ENCODE measurements around the gene JMJD7.

Gene JMJD7

DNA sequence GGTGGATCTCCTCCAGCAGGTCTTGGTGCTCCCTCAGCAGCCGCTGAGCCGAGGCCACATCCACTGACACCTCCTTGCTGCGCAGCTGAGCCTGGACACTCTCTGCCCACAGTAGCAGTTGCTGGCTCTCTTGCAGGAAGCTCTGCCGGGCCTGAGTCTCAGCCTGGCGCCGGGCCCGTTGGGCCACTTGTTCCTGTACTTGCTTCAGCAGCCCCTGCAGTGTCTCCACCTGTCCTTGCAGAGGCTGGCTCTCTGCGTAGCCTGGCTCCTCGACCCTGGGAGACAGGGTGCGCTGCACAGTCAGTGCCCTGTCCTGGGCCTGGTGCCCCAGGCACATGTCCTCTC is 50.4 kb downstream of the JMJD7 start:
- TF ChIP-seq, protein P1, sequence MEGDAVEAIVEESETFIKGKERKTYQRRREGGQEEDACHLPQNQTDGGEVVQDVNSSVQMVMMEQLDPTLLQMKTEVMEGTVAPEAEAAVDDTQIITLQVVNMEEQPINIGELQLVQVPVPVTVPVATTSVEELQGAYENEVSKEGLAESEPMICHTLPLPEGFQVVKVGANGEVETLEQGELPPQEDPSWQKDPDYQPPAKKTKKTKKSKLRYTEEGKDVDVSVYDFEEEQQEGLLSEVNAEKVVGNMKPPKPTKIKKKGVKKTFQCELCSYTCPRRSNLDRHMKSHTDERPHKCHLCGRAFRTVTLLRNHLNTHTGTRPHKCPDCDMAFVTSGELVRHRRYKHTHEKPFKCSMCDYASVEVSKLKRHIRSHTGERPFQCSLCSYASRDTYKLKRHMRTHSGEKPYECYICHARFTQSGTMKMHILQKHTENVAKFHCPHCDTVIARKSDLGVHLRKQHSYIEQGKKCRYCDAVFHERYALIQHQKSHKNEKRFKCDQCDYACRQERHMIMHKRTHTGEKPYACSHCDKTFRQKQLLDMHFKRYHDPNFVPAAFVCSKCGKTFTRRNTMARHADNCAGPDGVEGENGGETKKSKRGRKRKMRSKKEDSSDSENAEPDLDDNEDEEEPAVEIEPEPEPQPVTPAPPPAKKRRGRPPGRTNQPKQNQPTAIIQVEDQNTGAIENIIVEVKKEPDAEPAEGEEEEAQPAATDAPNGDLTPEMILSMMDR (IDR thresholded peaks at IDR 0.05; ENCODE audit: unreplicated experiment in 3 of 3): no peak

GRCh38 chr15:41879321-41879845 is 51.5 kb downstream of the JMJD7 start:
- TF ChIP-seq, protein P1 (IDR thresholded peaks at IDR 0.05; ENCODE audit: unreplicated experiment in 3 of 3): no peak
- Mint-ChIP-seq H3K9me3 (no peaks in the 10 kb centered on the region), H3K36me3 (ENCODE audit: low read depth) (no peaks in the 10 kb centered on the region), H3K4me1 (peaks cover 15% of the 10 kb centered on the region), H3K27ac (no peak overlapping the region), H3K4me3 (no peak overlapping the region), H3K27me3 (ENCODE audit: low read depth) (peaks cover 28% of the 10 kb centered on the region)

More for the DNA sequence above, 50.4 kb downstream of the JMJD7 start:
- Mint-ChIP-seq H3K4me1 (peaks cover 15% of the 10 kb centered on the region), H3K27ac (no peak overlapping the region), H3K9me3 (no peaks in the 10 kb centered on the region), H3K4me3 (no peak overlapping the region), H3K36me3 (ENCODE audit: low read depth) (no peaks in the 10 kb centered on the region), H3K27me3 (ENCODE audit: low read depth) (peaks cover 22% of the 10 kb centered on the region)

- TF ChIP-seq, protein P1 (IDR thresholded peaks at IDR 0.05; ENCODE audit: unreplicated experiment in 3 of 3): no peak
Measured at GRCh38 chr15:41880156-41880877, 52.4 kb downstream of the JMJD7 start.

GRCh38 chr15:41881086-41881485 is 53.2 kb downstream of the JMJD7 start:
- Mint-ChIP-seq H3K36me3 (ENCODE audit: low read depth) (no peaks in the 10 kb centered on the region), H3K9me3 (no peaks in the 10 kb centered on the region), H3K4me3 (peak overlapping the region; percentile 10 to 29 (median 21)), H3K4me1 (peaks cover 20% of the 10 kb centered on the region), H3K27me3 (ENCODE audit: low read depth) (peaks cover 32% of the 10 kb centered on the region), H3K27ac (peak overlapping the region in 1 of 3 experiments; percentile 31)
- TF ChIP-seq, protein P1 (IDR thresholded peaks at IDR 0.05; ENCODE audit: unreplicated experiment in 3 of 3): no peak

More at GRCh38 chr15:41880156-41880877, 52.4 kb downstream of the JMJD7 start:
- Mint-ChIP-seq H3K4me3 (no peak overlapping the region), H3K27ac (no peak overlapping the region), H3K36me3 (ENCODE audit: low read depth) (no peaks in the 10 kb centered on the region), H3K27me3 (ENCODE audit: low read depth) (peaks cover 32% of the 10 kb centered on the region), H3K4me1 (peaks cover 20% of the 10 kb centered on the region), H3K9me3 (no peaks in the 10 kb centered on the region)

DNA sequence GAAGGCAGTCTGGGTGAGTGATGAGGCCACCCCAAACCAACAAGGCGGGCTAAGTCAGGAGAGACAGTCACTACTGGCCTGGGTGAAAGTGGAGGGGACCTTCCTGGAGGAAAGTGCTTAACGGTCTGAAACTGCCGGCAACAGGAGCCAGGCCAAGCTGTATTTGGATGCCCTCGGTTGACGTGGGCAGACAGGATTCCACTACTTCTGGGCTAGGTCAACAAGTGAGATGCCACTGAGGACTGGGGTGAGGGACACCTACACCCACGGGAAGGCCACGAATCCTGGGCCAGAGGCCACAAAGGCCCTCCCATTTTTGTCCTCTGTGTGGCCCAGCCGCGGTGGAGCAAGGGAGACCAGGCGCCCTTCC is 53.6 kb downstream of the JMJD7 start:
- Mint-ChIP-seq H3K4me3 (peak overlapping the region; percentile 10 to 29 (median 21)), H3K36me3 (ENCODE audit: low read depth) (no peaks in the 10 kb centered on the region), H3K27me3 (ENCODE audit: low read depth) (peaks cover 32% of the 10 kb centered on the region), H3K4me1 (peaks cover 20% of the 10 kb centered on the region), H3K27ac (peak overlapping the region in 1 of 3 experiments; percentile 31), H3K9me3 (no peaks in the 10 kb centered on the region)
- TF ChIP-seq, protein P1 (IDR thresholded peaks at IDR 0.05; ENCODE audit: unreplicated experiment in 3 of 3): no peak

All from nephron (organoid).